Measurements from ENCODE around the gene RAB3IL1. TPM values are rescaled to one million over a fixed set of nuclear protein-coding genes. Genes with fewer than 3 reads are reported as not detected.
A peak's percentile ranks its signal among the peaks of the same experiment; 100 is the strongest.

RAB3IL1 gene
- total and polyA plus RNA-seq, 4 donors, result 2.1 to 41.6 (median 5.4) TPM

DNA sequence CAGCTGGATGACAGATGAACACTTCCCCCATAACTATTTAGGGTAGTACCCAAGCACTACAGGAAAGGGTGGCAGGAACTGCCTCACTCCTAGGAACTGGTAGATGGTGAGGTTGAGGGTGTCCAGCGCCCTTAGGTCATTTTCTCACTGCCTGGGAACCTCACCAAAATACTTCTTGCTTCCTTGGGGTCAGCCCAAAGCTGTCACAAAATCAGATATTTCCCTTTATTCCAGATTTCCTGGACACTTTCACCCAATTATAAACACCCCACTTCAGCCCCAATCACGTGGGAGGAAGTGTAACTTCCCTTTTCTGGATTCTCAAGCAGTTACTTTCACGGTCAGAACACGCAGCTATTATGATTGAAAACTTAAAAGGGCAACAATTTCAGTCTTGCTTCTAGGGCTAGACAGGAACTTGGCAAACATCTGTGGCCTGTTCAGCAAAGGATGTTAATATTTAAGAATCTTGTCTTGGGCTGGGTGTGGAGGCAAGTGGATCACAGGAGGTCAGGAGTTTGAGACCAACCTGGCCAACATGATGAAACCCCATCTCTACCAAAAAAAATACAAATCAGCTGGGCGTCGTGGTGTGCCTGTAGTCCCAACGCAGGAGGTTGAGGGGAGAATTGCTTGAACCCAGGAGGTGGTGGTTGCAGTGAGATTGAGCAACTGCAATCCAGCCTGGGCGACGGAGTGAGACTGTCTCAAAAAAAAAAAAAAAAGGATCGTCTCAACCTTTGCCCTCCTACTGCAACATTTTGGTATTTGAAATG, 46.1 kb upstream of the RAB3IL1 start (continued):
- TF ChIP-seq HNF4G (IDR thresholded peaks at IDR 0.05), result no peak
- TF ChIP-seq, protein P1, sequence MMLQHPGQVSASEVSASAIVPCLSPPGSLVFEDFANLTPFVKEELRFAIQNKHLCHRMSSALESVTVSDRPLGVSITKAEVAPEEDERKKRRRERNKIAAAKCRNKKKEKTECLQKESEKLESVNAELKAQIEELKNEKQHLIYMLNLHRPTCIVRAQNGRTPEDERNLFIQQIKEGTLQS (IDR thresholded peaks at IDR 0.05), result no peak
- TF ChIP-seq, protein P2, sequence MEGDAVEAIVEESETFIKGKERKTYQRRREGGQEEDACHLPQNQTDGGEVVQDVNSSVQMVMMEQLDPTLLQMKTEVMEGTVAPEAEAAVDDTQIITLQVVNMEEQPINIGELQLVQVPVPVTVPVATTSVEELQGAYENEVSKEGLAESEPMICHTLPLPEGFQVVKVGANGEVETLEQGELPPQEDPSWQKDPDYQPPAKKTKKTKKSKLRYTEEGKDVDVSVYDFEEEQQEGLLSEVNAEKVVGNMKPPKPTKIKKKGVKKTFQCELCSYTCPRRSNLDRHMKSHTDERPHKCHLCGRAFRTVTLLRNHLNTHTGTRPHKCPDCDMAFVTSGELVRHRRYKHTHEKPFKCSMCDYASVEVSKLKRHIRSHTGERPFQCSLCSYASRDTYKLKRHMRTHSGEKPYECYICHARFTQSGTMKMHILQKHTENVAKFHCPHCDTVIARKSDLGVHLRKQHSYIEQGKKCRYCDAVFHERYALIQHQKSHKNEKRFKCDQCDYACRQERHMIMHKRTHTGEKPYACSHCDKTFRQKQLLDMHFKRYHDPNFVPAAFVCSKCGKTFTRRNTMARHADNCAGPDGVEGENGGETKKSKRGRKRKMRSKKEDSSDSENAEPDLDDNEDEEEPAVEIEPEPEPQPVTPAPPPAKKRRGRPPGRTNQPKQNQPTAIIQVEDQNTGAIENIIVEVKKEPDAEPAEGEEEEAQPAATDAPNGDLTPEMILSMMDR (IDR thresholded peaks at IDR 0.05; ENCODE audit: low read depth, low read length, missing input control), result no peak

DNA sequence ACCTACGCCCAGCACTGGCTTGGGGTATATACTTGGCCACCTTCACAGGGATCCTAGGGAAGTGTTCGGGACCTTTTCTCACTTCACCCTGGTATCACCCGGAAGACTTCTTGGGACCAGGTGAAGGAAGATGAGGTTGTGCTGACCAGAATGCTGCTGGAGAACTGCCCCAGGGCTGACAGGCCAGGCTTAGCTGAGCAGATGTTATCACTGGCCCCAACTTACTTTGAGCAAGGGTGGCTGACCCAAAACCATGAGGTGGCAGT, 45.6 kb upstream of the RAB3IL1 start:
- Histone ChIP-seq H3K4me3 (ENCODE audit: low read depth in 1 of 3, low read length in 3 of 3) (no peak overlapping the region), H3K27ac (ENCODE audit: low read depth in 1 of 2, low read length in 2 of 2) (peak overlapping the region; percentile 26 to 63), H3K9ac (ENCODE audit: low read depth in 1 of 2, low read length in 2 of 2) (no peak overlapping the region), H3K9me3 (ENCODE audit: control insufficient read depth in 4 of 4, low read length in 3 of 4) (no peaks in the 10 kb centered on the region), H3K4me1 (ENCODE audit: control insufficient read depth in 4 of 4, insufficient read depth in 4 of 4, low read length in 3 of 4) (peaks cover 0 to 24% (median 17%) of the 10 kb centered on the region in 4 donors), H3K36me3 (ENCODE audit: control insufficient read depth in 4 of 4, insufficient read depth in 3 of 4, low read depth in 1 of 4, low read length in 3 of 4) (peaks cover 0 to 16% (median 13%) of the 10 kb centered on the region in 4 donors), H3K27me3 (ENCODE audit: control insufficient read depth in 4 of 4, insufficient read depth in 4 of 4, low read length in 3 of 4) (no peaks in the 10 kb centered on the region)
- WGBS, result 96% methylated on average over 3 of the region's 3 CpGs
- no peak for TF ChIP-seq YY1 (IDR thresholded peaks at IDR 0.05)
- TF ChIP-seq HNF4G (IDR thresholded peaks at IDR 0.05), result no peak
- TF ChIP-seq, protein P1 (IDR thresholded peaks at IDR 0.05), result no peak
- no peak for TF ChIP-seq NR2F2 (IDR thresholded peaks at IDR 0.05)
- TF ChIP-seq FOXA1 (IDR thresholded peaks at IDR 0.05), result no peak
- TF ChIP-seq TAF1 (conservative IDR thresholded peaks at IDR 0.05), result no peak
- no peak for TF ChIP-seq GABPA (IDR thresholded peaks at IDR 0.05 in 1 of 2, conservative IDR thresholded peaks at IDR 0.05 in 1 of 2)
- no peak for TF ChIP-seq FOXA2 (IDR thresholded peaks at IDR 0.05)
- TF ChIP-seq, protein P3, sequence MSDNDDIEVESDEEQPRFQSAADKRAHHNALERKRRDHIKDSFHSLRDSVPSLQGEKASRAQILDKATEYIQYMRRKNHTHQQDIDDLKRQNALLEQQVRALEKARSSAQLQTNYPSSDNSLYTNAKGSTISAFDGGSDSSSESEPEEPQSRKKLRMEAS (IDR thresholded peaks at IDR 0.05), result no peak
- TF ChIP-seq, protein P4, sequence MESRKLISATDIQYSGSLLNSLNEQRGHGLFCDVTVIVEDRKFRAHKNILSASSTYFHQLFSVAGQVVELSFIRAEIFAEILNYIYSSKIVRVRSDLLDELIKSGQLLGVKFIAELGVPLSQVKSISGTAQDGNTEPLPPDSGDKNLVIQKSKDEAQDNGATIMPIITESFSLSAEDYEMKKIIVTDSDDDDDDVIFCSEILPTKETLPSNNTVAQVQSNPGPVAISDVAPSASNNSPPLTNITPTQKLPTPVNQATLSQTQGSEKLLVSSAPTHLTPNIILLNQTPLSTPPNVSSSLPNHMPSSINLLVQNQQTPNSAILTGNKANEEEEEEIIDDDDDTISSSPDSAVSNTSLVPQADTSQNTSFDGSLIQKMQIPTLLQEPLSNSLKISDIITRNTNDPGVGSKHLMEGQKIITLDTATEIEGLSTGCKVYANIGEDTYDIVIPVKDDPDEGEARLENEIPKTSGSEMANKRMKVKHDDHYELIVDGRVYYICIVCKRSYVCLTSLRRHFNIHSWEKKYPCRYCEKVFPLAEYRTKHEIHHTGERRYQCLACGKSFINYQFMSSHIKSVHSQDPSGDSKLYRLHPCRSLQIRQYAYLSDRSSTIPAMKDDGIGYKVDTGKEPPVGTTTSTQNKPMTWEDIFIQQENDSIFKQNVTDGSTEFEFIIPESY (IDR thresholded peaks at IDR 0.05), result no peak
- no peak for TF ChIP-seq HNF4A (conservative IDR thresholded peaks at IDR 0.05)
- TF ChIP-seq RXRA (IDR thresholded peaks at IDR 0.05), result no peak
- TF ChIP-seq, protein P5, sequence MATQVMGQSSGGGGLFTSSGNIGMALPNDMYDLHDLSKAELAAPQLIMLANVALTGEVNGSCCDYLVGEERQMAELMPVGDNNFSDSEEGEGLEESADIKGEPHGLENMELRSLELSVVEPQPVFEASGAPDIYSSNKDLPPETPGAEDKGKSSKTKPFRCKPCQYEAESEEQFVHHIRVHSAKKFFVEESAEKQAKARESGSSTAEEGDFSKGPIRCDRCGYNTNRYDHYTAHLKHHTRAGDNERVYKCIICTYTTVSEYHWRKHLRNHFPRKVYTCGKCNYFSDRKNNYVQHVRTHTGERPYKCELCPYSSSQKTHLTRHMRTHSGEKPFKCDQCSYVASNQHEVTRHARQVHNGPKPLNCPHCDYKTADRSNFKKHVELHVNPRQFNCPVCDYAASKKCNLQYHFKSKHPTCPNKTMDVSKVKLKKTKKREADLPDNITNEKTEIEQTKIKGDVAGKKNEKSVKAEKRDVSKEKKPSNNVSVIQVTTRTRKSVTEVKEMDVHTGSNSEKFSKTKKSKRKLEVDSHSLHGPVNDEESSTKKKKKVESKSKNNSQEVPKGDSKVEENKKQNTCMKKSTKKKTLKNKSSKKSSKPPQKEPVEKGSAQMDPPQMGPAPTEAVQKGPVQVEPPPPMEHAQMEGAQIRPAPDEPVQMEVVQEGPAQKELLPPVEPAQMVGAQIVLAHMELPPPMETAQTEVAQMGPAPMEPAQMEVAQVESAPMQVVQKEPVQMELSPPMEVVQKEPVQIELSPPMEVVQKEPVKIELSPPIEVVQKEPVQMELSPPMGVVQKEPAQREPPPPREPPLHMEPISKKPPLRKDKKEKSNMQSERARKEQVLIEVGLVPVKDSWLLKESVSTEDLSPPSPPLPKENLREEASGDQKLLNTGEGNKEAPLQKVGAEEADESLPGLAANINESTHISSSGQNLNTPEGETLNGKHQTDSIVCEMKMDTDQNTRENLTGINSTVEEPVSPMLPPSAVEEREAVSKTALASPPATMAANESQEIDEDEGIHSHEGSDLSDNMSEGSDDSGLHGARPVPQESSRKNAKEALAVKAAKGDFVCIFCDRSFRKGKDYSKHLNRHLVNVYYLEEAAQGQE (IDR thresholded peaks at IDR 0.05), result no peak
- TF ChIP-seq JUND (IDR thresholded peaks at IDR 0.05), result no peak
- TF ChIP-seq, protein P2 (IDR thresholded peaks at IDR 0.05; ENCODE audit: low read depth, low read length, missing input control), result no peak
- TF ChIP-seq RAD21 (IDR thresholded peaks at IDR 0.05), result no peak
- TF ChIP-seq EGR1 (IDR thresholded peaks at IDR 0.05; ENCODE audit: low read depth in 2 of 2), result no peak
- TF ChIP-seq SP1 (IDR thresholded peaks at IDR 0.05), result no peak
- DNase-seq (ENCODE audit: low spot score), result no peak
